H1 (cell line): ENCODE data around the gene DSG4. TPM values are rescaled to one million over a fixed set of nuclear protein-coding genes. Genes with fewer than 3 reads are reported as not detected.

Experiments used
- ASH2L ChIP-seq: fragments of 200-600, 300-600 bp; sonication (generic); IDR thresholded peaks from one replicate; pipeline ENCODE4 v1.7.1; 2017; ENCODE audit warnings: low read length
- ATF2 ChIP-seq: IDR thresholded peaks from 2 replicates; pipeline ENCODE4 v1.6.1; 2012; ENCODE audit warnings: low read length, inconsistent platforms
- CHD7 ChIP-seq: fragments of 300-600 bp; sonication (generic); IDR thresholded peaks from 2 replicates; pipeline ENCODE4 v1.7.1; 2012; ENCODE audit warnings: low read length, moderate library complexity, mild to moderate bottlenecking, inconsistent platforms; ENCODE audit not compliant: insufficient replicate concordance
- CTBP2 ChIP-seq: IDR thresholded peaks from 2 replicates; pipeline ENCODE4 v1.7.0; 2011; ENCODE audit warnings: borderline replicate concordance, mild to moderate bottlenecking, moderate library complexity, mixed read lengths, low read length; ENCODE audit not compliant: insufficient read depth, insufficient read length
- KDM1A ChIP-seq: fragments of 200-600, 300-600 bp; sonication (generic); IDR thresholded peaks from 2 replicates; pipeline ENCODE4 v1.7.1; 2016; ENCODE audit warnings: mild to moderate bottlenecking, low read length, borderline replicate concordance
- RBBP5 ChIP-seq: IDR thresholded peaks from 2 replicates; pipeline ENCODE4 v1.7.1; 2012; ENCODE audit warnings: low read depth, mild to moderate bottlenecking, inconsistent platforms, low read length, moderate library complexity, borderline replicate concordance
- SAP30 ChIP-seq: fragments of 300-600 bp; sonication (generic); IDR thresholded peaks from 2 replicates; pipeline ENCODE4 v1.7.1; 2012; ENCODE audit warnings: low read length, moderate library complexity, mild to moderate bottlenecking, inconsistent platforms; ENCODE audit not compliant: insufficient read depth, insufficient replicate concordance
- SIRT6 ChIP-seq: IDR thresholded peaks from one replicate; pipeline ENCODE4 v1.7.1; 2012; ENCODE audit warnings: low read length, inconsistent platforms
- TAF1 ChIP-seq: IDR thresholded peaks from 2 replicates; pipeline ENCODE4 v1.6.1; 2011; ENCODE audit warnings: mild to moderate bottlenecking, low read depth, low read length
- TCF12 ChIP-seq: IDR thresholded peaks from 2 replicates; pipeline ENCODE4 v1.6.1; 2011; ENCODE audit warnings: low read depth, mild to moderate bottlenecking, low read length
- polyA plus RNA-seq, 7 experiments: library from polyadenylated mRNA; depleted of rRNA in 3 of 7; stranded (reverse) in 5 of 7; unstranded in 2 of 7; fragments of >200 nt in 5 of 7; fragments of 200-250 nt in 2 of 7; gene quantifications; 1 replicate in 5 of 7; 2 replicates in 1 of 7; 4 replicates in 1 of 7; pipeline versions ENCODE4 v1.2.1 to v1.2.3, GENCODE V29; 2011 to 2013; ENCODE audit warnings: missing spikeins in 2 of 7, mixed read lengths in 2 of 7
- total RNA-seq: library from RNA; stranded (reverse); fragmentation: NEBNext Ultra II Directional; extraction: Animal tissue kit (Norgen Biotek cat#: 25700); gene quantifications from 2 replicates; pipeline ENCODE4 v1.2.1, GENCODE V29; 2021

The DSG4 gene
- total and polyA plus RNA-seq, 2 of the 8 experiments (the other 6 are each of a cell fraction or from before 2014, with no cell fraction given), result not detected

GRCh38 chr18:31441493-31441892, 64.9 kb downstream of the DSG4 start (continued):
- TF ChIP-seq CHD7 (no peak), KDM1A (no peak), SIRT6 (no peak), TCF12 (no peak), RBBP5 (no peak), ATF2 (no peak), ASH2L (no peak), TAF1 (no peak), CTBP2 (no peak), SAP30 (no peak)
